ENCODE measurements around the gene IMP3.

IMP3 gene

DNA sequence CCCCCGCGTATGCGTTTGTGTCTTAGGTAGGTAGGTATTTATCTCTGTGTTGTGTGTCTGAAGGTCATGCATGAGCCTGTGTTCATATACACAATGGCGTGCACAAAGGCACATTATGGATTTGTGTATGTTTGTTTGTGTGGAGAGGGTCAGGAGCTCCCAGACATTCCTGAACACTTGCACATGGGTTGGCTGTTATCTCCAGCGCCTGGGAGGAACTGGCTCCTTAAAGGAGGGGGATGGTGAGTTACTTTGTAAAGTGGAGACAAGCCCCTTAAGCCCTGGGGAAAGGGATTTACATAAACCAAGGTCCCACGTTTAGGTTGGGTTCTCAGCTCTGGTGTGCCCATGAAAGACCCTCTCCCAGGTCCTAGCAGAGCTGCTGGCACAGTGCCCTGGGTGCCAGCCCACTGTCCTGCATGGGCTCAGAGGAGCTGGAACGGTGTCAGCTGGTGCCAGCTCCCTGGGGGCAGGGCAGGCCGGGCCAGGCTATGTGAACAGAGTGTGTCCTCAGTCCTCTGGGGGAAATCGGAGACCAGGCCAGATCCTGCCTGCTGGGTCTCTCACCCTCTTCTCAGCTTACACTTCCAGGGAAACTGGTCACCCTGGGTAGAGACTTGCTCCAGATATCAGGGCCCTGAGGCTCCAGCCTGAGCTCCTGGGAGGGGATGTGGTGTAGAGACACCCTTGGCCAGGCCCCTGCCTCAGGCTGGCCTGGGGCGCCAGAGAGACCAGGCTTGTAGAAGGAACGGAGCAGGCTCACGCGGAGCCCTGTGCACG, 32.8 kb upstream of the IMP3 start:
- no peak for DNase-seq

DNA sequence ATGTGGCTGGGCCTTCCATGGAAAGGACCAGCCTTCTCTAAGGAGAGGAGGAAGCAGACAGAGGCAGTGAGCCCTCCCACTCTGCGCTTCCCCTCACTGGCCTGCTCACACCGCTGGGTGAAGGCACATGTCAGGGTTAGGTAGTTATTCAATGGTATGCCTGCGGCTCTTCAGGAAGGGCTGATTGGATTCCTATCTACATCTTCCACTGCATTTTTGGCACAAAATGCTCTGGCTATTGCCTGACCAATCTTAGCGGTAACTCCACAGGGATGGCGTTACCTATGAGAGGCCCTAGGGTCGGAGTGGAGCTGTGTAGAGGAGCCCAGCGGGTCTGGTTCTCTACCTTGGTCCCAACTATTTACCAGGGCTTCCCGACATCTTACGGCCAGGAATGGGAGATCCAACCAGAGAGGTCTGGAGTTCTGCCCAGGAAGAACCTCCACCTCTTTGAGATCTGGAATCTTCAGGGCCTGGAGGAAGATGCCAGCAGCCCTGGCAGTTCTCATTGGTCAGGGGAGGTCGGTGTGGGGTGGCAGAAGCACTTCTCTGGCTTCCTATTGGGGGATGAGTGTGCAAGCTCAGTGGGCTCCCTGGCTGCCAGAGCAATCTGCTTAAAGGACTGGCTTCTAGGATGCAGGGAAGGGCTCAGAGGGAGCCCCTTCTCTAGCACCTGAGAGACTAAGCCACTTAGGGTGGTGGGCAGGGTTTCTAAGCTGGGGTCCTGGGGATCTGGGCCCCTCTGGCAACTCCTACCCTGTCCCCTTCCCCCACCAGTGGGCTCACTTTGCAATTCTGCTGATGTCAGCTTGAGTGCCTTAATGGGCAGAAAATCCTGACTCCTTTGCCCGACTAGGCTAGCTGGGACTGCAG, 31.9 kb upstream of the IMP3 start:
- DNase-seq: no peak

DNA sequence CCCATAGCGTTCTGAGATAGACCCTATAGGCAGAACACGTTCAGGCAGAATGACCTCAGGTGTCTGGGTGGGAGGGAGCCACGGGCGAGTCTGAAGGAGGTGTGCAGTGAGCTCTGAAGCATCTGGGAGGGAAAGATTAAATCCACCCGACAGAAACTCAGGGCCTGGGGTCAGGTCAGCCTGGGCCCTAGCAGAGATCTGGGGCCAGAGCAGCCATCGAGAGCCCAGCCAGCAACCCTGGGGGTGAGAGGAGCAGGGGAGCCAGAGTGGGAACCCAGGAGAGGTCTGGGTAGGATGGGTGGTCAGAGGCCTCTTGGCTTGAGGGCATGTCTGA, 29.8 kb upstream of the IMP3 start:
- DNase-seq: no peak

DNA sequence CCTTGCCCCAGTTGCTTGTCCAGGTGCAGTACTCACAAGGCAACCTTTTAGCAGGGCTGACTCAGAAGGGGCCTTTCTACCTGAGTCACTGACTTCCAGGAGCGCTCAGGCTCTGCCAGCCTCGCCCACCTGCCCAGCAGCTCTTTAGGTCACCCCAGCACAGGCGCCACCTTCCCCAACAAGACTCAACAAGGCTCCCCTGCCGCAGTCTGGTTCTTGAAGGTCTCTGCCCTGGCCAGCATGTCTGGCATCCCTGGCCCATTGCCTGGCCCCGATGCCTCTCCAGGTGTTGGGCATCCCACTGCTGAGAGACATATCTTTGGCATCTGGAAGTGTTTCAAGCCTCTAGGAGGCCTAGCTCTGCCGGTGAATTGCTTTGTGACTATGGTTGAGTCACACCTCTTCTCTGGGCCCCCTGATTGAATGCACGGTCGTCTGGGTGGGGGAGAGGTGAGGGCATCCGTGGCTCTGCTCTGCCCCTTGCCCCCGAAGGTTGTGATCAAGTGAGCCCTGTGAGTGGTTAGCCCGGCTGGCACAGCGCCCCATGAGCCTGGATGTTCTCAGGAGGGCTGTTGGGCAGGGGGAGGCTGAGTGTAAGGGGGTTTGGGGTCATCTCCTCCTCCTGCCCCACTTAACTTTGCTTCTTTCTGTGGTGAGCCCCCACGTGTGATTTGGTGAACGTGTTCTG, 29.3 kb upstream of the IMP3 start:
- DNase-seq: no peak

DNA sequence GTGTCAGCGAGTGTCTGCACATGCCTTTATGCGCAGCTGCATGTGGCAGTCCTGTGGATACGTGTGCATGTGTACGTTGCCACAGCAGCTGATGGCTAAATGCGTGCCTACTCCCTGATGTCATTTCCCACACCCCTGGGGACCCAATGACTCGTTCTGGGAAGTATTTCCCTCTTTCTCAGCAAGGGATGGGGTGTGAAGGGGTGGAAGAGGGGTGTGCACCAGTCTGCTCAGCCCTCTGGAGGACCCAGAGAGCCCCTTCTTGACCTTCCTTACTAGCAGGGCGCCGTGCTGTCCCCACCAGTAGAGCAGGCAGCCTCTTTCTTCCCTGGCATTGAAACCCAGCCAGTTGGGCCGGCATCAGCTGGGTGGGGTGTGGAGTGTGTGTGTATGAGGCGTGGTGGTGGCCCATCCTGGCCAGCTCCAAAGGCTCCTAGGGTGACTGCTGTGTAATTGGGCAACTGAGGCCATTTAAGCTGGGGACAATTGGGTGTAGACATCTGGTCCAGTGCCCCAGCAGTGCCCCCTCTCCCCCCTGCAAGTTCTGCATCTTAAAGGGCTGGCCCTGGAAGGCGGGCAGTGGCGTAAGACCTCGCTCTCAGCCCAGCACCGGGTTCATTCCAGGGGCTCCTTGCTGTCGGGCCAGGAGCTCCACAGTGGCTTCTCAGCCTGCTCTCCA, 26.9 kb upstream of the IMP3 start:
- DNase-seq: peak; percentile 49 to 56

DNA sequence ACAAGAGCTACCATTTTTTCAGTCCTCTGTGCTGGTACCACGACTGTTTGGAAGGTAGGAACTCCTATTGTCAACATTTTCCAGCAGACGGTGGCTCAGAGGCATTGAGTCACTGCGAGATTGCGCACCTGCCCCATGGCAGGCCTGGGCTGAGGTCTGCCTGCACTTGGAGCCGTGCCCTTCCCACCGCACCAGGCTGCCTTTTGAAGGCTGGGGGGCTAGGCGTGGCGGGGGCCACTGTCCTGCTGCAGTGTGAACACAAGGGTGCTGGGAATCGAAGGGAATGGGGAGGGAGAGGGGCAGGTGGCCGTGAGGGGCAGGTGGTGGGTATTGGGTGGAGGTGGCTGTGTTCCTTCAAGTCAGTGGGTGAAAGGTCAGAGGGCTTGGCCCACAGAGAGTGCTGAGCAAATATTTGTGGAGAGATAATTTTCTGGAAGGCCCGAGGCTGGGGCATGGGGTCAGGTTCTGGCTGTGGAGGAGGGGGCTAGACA, 24.0 kb upstream of the IMP3 start:
- DNase-seq: peak; percentile 69 to 75

DNA sequence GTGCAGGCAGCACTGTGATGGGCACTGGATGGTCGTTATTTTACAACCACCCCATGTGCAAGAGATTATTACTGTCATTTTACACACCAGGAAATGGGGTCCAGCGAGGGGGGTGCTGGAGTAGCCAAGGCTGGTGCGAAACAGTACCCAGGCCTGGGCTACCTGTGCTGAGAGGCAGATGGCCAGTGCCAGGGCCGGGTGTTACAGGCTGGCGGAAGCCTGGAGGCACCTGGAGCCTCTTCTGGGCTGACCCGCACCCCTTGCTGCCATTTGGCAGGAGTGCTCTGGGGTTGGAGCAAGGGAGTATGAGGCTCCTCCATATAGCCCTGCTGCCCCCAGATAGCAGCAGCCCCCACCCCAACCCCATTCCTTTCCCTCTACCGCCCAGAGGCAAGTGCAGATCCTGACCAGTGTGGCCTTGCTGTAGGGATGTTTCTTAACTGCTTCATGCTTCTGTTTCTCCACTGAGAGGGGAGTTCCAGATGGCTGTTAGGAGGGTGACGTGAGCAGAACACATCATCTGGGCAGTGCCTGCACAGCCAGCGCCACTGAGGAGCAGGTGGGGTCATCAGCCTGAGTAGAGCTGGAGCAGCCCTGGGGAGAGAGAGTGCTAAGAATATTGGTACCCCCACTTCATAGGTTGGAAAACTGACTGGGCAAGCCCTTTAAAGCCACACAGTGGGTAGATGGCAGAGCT, 22.9 kb upstream of the IMP3 start:
- DNase-seq: peak; percentile 42 to 68

DNA sequence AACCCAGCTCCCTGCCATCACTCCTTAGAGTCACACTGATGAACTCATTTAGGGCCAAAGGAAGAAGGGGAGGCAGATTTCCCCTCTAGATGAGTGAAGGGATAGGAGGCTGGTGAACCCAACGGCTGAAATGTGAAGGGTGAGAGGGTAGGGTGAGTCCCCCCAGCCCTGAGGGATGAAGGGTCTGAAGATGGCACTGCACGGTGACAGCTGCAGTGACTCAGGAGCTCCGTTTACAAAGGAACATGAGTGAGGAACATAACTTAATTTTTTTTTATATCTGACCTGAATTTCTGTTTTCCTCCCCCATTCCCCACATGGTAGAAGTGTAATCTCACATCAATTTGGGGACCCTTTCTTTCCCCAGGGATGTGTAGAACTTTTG, 21.7 kb upstream of the IMP3 start:
- DNase-seq: no peak

DNA sequence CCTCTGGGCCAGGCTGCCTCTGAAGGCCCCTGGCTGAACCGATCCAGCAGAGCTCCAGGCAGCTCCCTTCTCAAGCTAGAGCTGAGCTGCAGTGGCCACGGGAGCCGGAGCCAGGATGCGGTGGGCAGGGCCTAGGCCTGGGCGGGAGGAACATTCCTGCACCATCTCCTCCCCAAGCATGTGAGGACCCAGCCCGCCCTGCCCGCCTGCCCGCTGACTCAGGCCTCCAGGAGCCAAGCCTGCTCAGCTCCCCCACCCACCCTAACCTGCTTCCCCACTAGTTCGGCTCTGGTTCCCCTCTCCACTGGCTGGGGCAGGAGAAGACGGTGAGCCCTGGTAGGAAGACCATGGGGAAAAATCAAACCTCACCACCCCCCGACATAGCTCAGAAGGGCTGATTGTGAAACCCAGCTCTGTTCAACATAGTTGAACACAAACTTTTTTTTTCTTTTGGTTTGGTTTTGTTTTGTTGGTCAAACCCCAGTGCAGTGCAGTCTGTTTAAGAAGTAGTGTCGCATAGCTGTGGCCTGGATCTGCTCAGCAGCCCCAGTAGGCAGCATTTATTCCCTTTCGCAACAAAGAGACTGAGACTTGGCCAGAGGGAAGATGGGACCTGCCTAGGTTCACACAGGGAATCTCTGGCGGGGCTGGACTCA, 21.2 kb upstream of the IMP3 start:
- DNase-seq: no peak

DNA sequence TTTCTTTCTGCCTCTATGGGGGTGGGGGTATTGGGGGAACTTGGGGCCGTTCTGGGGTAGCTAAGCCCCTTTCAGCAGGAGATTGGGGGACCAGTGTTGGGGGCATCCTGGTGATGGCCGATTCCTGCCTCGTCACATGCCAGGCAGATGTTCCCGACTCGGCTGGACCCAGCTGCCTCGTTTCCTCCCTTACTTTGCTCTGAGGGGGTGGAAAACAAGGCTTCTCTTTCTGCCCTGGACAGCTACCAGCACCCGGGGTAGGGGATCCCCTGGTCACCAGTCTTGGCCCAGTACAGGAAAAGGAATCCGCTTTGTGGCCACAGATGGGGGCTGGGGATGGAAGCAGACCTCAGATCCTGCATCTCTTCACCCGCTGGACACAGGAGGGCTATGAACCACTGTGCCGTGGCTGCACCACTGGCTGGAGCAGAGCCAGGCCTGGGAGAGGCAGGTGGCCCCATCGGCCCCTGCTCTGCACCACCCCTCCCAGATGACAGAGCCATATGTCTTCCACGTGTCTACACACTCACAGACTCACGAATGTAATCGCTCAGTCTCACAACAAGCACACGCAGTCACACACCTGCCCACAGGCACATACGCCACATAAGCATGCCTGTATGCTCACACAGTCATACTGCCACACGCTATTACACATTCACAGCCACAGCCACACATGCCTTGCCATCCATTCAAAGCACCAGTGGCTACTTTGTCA, 20.1 kb upstream of the IMP3 start:
- DNase-seq: peak; percentile 51 to 85

DNA sequence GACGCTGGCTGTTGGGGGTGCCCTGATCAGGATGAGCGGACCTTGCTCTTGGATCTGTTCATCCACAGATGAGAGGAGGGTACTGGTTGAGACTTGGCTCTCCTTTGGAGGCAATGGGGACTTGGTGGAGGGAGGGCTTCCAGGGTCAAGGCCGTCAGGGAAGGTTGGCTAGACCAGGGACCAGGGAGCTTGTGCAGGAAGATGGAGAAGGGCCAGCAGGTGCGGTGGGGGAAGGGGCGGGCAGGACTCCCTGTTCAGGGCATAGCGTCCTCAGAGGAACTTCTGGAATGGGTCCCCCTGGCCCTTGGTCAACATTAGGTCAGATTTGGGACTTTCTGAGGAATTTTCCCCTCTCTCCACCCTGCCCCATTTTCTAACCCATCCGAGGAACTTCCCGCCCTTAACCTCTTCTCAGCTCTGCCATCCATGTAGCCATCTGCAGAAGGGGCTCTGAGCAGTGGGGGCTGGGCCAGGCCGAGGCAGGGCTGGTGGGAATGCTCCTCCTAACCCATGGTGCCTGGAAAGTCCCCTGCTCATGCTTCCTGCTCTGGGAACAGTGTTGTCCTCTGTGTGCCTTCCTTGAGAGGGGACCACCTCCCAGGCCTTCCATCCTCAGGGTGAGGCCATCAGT, 19.2 kb upstream of the IMP3 start:
- DNase-seq: no peak

DNA sequence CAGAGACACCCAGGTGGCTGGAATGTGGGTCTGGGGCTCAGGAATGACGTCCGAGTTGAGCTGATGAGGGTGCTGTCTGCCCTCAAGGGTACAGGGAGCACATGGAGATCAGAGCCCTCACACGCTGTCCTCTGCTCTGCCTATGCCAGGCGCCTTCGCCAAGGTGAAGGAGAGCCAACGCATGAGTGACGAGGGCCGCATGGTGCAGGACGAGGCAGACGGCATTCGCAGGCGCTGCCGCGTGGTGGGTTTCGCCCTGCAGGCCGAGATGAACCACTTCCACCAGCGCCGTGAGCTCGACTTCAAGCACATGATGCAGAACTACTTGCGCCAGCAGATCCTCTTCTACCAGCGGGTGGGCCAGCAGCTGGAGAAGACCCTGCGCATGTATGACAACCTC, 16.8 kb upstream of the IMP3 start:
- no peak for DNase-seq

DNA sequence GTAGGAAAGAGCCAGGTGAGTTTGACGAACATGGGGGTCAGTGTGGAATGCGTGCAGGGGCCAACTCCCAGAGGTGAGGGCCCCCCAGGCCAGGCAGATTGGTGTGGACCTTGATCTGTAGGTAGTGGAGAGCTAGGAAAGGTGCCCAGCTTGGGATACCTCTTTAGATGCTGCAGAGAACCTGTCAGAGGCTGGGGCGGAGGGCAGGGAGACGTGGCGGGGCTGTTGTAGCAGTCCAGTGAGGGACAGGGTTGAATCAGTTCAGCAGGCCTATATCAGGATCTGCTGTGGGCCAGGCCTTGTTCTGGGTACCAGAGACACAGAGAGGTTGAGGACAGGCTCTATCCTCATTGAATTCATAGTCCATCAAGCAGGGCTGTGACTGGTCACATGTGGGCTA, 16.3 kb upstream of the IMP3 start:
- DNase-seq: no peak

DNA sequence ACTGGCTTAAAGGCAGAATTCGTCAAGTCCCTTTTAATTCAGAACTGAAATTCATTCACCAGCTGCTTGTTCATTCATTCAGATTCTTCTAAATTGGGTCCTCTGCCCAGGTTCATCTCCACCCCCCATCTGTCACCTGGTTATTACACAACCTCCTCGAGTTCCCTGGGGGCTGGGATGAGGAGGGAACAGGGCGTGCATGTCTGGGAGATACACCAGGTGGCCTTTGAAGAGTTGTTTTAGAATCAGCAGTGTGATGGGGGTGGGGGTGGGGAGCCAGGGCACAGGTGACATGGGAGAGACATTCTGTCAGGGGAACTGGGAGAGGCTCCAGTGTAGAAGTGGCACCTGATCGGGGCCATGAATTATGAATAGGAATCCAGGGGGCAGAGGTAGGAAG, 15.9 kb upstream of the IMP3 start:
- no peak for DNase-seq

DNA sequence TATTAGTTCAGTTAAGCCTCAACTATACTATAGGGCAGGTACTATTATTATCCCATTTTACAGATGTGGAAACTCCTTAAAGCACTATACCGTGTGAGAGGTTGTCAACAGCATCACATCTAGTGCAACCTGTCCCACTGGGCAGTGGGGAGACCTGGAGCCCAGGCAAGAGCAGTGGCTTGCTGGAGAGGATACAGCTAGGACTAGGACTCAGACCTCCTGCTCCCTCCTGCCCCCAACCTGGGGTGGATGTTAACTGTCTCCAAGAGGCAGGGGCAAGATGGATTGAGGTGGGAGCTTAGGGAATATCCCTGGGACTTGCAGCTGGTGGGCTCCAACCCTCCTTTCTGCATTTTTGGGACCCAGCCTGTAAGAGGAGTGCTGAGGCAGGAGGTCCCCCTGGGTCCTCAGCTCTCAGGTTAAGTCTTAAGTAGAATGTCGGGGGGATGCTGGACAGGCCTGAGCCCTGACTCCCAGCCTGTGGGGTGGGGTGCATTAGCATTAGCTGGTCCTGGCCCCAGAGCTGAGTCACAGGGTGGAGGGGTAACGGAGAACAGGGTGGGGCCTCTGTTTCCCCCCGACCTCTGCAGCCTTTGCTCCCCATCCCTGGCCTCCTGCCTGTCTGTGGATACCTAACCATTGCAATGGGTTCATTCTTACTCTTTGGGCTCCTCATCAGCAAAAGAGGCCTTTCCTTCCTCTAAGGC, 14.3 kb upstream of the IMP3 start:
- DNase-seq: no peak

DNA sequence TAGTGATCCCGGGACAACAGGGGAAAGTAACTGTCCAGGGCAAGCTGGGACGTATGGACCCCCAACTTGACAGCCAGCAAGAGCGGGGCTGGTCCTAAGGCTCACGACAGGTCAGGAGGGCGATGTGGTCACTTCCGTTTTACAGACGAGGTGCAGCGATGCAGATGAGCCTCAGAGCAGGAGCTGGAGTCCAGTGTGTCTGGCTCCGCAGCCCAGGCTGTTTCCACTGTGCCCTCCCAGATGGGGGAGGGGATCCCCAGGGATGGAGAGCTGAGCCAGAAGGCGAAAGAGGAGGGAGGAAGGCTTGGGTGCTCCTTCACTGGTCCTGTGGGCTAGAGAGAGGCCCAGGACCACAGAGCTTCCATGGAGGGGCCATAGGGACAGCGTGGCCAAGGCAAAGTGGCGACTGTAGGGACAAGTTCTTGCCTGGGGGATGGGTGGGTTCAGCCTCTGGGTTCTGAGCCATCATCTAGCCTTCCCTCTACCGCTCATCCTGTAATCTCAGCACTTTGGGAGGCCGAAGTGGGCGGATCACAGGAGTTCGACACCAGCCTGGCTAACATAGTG, 13.4 kb upstream of the IMP3 start:
- no peak for DNase-seq

DNA sequence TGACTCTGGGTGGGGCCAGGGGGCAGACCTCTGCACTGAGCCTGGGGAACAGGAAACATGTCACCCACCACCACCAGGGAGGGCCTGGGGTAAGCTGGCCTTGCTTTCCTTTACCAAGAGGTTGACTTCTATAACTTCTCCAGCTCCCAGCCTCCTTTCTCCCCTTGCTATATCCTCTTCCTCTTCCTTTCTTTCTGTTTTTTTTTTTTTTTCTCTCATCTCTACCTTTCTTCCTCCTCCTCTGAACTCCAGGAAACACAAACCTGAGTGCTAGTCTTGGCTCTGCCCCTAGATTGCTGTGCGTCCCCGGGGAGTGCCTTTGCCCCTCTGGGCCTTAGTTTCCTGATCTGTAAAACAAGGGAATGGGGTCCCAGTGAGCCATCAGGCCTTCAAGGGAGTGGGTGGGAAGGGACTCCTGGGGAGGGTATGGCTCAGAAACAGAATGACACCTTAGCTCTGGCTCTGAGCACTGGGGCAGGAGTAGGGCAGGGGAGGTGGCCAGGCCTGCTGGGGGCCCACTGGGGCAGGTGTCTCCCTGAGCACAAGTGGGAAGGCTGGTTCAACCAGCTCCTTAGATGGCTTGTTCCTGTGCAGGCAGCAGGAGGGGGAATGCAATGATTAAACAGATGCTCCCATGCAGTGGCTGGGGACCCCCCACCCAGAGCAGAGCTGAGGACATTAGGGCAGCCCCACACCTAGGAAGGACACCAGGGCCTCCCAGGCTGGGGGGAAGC, 12.0 kb upstream of the IMP3 start:
- DNase-seq: no peak

DNA sequence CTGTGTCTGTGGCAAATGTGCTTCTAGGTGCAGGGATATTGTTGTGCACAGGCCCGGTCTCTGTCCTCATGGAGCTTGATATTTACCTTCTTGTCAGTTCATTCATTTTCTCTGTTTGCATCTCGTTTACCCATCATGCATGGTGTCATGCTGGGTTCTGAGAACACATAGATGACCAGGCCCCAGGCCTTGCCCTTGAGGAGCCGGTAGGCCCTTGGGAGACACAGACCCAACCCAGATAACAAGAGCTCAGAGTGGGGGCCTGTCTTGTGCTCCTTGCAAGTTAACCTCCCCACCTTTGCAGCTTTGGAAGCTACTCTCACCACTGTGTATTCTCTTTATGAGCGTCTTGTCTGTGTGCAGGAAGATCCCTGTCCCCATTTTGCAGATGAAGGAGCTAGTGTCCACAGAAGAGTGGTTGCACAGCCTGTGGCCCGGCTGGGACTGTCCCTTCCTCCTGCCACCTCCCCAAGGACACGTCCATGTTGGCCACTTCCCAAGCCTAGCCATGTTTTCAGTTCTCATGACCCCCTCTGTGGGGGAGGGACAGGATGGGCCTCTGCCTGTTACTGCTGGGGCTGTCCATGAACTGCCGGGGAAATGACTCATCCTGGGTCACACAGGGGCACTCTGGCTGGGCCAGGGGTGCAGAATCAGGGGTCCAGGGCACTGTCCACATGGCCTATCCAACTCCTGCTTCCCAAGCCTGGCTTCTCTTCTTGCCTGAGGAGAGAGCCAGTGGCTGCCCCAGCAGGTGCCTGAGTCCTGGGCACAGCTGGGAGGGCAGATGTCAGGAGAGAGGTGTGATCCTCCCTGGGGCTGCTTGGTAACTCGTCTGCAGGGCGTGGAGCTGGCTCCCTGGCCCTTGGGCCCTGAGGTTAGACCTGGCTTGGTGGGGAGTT, 11.1 kb upstream of the IMP3 start:
- peak in 1 of 2 experiments; percentile 28 for DNase-seq

Measured in SHP77 (cell line).